HG02970 (cell line): ENCODE measurements around the gene VPS54.
"Not testable (repeated sequence)": the region's sequence is repeated elsewhere in the genome, so short reads cannot be mapped to it uniquely, and the experiment has no call there.

Experiments used
- ATAC-seq: cut with Tn5 transposase; IDR thresholded peaks from one replicate; pipeline ENCODE4 v1.9.1; 2021; ENCODE audit warnings: mild to moderate bottlenecking, moderate library complexity, moderate number of reproducible peaks; ENCODE audit not compliant: unreplicated experiment, low FRiP score

The VPS54 gene

DNA sequence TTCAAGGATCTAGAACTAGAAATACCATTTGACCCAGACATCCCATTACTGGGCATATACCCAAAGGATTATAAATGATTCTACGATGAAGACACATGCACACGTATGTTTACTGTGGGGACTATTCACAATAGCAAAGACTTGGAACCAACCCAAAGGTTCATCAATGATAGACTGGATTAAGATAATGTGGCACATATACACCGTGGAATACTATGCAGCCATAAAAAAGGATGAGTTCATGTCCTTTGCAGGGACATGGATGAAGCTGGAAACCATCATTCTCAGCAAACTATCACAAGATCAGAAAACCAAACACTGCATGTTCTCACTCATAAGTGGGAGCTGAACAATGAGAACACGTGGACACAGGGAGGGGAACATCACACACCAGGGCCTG lies 87.1 kb downstream of the VPS54 start:
- not testable (repeated sequence) for ATAC-seq

DNA sequence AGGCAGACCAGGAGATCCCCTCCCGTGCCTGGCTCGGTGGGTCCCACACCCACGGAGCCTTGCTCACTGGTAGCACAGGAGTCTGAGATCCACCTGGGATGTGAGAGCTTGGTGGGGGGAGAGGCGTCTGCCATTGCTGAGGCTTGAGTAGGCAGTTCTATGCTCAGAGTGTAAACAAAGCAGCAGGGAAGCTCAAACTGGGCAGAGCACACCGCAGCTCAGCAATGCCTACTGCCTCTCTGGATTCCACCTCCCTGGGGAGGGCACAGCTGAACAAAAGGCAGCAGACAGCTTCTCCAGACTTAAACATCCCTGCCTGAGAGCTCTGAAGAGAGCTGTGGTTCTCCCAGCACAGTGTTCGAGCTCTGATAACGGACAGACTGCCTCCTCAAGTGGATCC lies 92.4 kb downstream of the VPS54 start:
- no peak for ATAC-seq

DNA sequence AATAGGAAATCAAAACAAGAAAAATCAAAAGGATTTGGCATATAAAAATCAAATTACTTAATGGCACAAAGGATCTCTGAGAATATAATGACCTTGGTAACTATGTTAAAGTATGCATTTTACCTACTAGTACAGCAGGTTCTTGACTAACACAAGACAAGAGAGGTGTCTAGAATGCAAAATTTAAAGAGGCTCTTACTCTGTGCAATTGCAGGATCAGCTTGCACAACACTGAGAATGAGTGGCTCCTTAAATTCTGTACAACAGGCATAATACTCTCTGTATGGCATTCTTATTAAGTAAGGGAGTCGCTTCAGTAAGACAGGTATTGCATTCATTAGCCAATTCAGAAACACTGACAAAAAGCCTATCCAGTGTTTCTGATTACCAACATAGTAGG lies 104.9 kb downstream of the VPS54 start:
- no peak for ATAC-seq

DNA sequence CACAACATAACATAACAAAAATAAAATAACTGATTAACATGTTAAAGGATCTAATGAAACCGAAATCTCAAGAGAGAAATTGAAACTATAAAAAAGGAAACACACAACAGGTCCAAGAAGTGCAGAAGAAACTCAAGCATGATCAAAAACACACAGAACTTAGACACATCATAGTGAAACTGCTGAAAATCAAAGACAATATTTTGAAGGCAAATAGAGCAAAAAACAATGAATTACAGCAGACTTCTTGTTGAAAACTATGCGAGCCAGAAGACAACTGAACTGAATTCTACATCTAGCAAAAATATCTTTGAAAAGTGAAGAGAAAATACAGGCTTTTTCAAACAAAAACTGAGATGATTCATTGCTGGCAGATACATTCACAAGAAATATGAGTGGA lies 116.2 kb downstream of the VPS54 start:
- ATAC-seq, result no peak

DNA sequence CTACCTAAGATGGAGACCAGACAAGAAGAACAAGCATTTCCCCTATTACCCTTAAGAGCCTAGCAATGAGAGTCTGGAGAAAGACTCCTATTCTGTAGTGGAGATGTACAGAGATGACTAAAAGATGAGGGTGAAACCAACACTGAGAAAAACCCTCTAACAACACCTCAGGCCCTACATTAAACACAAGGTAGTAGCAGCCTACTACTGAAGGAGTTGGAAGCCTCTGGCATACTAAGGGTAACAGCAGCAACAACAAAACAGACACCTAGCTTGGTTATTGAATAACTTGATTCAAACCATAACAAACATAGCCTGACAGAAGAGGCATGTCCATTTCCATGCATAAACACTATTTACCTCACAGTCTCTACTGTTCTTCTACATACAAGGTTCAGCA lies 117.1 kb downstream of the VPS54 start:
- no peak for ATAC-seq

DNA sequence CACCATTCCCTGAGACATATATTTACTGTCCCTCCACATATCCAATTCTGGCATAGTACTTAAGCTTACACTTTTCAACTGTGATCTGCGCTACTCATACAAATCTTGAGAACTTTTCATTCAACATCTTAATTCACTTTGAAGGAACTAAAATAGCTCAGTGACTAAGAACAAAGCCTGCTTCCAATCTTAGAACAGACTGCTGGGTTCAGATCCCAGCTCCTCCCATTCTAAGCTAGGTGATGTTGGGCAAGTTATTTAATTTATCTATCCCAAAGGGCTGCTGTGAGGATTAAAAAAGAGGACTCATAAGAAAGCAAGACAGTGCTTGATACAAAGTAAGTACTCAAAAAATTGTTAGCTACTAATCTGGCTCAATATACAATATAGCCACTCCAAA lies 119.6 kb downstream of the VPS54 start:
- ATAC-seq, result no peak

DNA sequence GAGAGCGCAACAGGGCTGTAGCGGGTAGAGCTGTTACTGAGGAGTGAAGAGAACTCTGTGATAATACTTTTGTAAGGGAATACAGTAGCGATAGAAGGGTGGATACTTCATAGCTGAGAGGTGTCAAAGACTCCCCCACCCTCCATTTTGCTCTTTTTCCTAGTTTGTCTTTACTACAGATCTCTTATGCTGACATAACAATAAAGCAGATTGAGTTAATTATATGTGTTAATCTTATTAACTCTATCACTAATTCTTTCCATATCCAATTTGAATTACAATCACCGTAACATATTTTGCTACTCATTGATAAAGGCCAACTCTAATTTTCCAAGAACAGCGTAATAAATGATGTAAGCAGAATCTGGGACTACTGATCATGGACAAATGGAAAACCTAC lies 120.4 kb downstream of the VPS54 start:
- no peak for ATAC-seq

DNA sequence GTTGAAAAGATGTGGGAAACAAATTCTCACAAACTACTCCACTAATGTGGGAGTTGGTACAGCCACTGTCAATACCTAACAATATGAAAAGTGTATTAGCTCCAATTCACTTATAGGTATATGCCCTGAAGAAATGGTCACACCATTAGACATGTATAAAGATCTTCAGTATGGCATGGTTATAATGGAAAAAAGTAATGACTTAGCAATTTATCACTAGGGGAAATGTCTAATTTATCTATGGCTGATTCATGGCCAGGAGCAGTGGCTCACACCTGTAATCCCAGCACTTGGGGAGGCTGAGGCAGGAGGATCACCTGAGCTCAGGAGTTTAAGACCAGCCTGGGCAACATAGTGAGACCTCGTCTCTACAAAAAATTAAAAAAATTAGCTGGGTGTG lies 125.1 kb downstream of the VPS54 start:
- no peak for ATAC-seq

DNA sequence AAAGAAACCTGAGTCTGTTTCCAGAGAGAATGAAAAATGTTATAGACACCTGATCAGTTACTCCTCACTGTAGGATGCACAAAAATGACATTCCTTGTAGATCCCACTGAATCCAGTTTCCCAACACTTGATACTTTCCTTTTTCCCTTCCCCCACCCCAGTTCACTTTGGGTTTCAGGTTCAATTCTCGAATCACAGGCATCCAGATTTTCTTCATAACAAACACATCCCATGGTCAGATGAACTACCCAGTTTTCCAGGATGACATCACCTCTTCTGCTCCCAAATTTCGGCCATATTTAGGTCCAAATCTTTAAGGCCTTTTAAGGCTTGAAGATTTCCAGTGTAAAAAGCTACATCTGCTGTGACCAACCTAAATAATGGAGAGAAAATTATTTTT lies 126.1 kb downstream of the VPS54 start:
- no peak for ATAC-seq

DNA sequence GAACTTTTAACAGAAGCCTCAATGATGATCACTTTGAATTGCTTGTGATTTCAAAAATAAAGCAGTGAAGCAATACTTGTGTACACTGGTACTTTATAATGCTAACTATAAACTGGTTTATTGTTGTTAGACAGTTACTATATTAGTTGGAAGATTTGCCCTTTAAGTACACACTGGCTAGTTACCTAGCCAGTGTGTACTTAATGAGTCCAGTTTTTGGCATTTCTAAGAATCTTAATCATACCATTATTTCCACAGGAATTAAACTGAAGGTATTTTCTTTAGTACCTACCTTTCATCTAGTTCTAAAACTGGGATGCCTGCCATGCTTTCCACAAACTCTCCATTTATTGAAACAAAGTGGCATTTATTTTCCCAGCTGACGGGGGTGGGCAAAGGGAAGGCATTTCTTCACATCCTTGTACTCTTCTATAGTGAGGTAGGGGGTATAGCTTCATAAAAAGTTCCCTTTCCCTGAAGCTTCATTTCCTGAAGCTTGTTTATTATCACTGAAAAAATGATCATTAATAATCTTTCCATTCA lies 127.7 kb downstream of the VPS54 start:
- no peak for ATAC-seq

DNA sequence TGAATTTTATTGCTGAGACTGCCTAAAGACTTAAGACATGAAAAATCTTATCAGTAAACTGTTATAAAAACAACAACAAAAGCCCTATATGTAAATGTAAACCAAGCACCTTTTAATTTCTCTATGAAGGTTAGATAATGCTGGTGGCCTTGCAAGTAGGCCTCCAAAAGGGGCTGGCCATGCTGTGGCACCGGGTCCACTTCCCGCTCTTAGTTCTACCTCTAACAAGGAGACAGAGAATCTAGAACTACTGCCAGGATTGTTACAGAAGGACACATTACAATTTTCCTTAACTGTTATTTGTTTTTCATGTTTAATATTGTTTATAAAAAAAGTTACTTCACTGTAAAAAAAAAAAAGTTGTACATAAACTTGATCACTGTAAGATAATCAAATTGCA lies 128.6 kb downstream of the VPS54 start:
- no peak for ATAC-seq

DNA sequence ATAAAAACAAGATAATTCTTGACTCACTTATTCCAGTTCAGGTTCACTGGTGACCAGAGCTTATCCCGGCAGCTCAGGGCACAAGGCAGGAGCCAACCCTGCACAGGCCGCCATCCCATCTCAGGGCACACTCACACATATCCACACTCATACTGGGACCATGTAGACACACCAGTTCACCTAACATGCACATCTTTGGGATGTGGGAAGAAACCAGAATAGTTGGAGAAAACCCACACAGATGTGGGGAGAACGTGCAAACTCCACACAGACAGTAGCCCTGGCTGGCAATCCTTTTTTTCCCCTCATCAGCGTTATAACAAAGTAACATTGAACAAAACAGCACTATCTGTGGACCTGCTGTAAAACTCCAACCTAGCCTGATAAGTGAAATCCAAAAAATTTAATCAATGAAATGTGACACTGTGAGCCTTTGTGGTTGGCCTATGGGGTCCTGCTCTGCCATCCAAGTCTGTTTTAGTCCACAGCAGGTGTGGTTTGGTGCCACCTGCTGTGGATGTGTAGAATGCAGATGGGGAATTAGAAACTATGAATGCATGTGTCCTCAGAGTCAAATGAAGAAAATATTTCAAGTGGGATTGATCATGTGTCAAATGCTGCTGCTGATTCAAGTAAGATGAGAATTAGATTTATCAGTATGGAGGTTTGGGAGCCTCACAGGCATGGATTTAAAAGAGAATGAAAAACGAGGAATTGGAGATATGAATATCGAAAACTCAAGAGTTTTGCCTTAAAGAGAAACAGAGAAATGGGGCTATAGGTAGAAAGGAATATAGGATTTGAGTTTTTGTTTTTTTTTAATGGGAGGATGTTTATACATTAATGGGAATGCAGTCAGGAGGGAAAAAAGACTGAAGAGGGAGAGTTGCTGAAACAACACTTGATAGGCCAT lies 130.5 kb downstream of the VPS54 start:
- ATAC-seq, result no peak

DNA sequence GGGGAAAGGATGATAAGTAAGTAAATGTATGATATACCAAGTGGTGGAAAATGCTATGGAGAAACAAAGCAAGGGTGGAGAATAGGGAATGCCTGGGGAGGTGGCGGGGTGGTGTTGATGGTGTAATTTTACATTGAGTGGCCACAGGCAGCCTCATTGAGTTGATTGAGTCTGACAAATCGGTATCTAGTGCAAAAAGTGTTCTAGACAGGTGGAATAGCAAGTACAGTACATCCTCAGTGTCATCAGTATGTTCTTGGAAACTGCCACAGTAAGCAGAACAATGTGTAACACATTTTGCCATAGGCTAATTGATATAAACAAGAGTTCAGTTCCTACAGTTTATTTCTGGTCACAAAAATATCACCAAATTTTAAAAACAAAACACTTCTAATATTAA lies 131.2 kb downstream of the VPS54 start:
- ATAC-seq, result no peak

DNA sequence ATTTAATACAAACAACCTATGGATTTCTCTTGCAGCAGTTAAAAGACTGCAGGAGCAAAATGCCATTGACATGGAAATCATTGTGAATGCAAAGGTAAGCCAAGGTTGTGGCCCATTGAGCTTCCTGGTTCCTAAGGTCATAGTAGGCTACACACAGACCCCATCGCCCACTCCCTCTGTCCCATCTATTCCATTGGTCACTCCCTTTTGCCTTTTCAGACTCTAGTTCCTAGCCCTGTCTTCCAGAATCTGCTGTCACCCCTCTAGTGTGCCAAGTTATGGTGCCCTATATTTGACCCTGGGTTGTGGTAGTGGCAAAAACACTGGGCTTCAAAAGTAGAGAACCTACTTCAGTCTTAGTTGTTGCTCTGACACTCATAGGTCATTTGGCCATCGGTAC lies 132.8 kb downstream of the VPS54 start:
- ATAC-seq, result no peak

DNA sequence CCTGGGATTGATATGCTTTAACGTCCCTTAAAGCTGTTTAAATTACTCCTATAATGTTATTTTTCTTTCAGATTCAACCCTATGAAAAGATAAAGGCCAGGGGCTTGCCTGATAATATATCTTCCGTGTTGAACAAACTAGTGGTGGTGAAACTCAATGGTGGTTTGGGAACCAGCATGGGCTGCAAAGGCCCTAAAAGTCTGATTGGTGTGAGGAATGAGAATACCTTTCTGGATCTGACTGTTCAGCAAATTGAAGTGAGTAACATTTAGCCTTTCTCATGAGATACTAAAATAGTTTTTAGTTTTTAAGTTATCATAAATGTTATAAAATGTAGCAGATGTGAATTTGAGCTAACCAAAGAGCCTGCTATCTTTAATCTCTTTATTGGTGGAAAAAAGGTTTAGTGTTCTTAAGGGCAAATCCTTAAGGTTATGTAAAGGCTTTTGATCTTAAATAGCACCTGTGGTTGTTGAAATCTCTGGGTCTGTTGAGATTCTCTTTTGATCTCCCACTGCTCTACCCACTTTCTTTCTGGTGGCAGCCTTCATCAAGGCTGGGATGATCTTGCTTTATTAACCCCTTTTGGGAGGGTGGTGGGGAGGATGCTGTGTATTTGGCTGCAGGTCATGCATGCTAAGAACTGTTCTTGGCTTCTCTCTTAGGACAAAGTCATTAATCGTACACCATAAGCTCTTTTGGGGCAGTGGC lies 136.7 kb downstream of the VPS54 start:
- ATAC-seq, result no peak

DNA sequence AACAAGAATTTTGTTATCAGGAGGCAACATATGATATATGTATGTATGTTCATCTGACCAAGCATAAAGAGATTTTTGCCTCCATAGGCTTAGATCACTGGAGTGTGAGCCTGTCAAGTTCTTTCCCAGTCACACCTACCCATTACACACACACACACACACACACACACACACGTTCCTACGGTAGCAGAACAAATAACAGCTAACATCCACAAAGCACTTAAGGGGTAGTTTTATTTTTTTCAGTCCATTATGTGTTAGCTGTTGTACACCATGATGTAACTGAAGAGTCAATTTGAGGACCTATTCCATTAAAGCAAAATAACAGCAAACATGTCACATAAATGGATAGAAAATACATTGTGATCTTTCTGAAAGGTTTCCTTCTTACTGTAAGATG lies 138.0 kb downstream of the VPS54 start:
- no peak for ATAC-seq

DNA sequence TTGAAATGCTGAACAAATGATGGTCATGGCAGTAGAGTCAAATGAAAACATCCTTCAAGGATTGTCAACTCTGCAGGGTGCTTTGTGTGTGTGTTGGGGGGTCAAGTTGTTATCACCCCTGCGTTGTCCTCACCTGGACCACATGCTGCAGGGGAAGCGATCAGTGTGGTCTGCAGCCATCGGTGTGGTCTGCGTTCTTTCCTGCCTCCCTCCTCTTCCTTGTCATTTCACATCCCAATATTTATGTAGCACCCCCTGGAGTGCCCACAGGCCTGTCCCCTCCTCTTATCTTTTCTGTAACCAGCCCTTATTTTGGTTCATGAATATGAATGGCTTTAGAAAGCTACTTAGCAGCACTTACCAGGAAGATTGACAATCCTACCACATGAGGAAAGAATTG lies 138.6 kb downstream of the VPS54 start:
- no peak for ATAC-seq

DNA sequence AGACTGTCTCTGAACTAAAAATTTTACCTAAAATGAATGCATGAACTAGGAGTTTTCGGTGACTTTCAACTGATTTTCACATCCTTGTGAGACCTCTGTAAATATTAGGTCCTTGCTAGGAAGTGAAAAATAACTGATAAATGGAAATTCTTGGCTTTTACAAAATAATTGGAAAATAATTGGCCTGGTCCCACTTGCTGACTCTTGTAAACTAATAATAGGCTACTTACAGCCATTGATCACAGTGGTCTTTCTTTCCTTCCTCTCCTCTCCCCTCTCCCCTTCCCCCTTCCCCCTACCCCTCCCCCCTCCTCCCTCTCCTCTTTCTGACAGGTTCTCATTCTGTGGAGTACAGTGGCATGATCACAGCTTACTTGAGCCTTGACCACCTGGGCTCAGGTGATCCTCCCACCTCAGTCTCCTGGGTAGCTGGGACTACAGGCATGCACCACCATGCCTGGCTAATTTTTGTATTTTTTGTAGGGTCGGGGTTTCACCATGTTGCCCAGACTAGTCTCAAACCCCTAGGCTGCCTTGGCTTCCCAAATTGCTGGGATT lies 139.3 kb downstream of the VPS54 start:
- ATAC-seq, result no peak

DNA sequence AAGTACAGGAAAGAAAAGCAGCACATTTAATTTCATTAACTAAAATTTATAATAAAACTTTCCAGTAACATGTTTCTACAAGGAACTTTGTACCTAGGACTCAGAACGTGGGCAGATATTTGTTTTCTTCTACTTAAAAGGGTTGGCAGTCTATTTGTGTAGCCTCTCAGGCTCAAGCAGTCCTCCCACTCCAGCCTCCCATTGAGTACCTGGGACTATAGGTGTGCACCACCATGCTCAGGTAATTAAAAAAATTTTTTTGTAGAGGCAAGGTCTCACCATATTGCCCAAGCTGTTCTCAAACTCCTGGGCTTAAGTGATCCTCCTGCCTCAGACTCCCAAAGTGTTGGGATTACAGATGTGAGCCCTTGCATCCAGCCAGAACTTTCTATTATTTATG lies 140.7 kb downstream of the VPS54 start:
- no peak for ATAC-seq

DNA sequence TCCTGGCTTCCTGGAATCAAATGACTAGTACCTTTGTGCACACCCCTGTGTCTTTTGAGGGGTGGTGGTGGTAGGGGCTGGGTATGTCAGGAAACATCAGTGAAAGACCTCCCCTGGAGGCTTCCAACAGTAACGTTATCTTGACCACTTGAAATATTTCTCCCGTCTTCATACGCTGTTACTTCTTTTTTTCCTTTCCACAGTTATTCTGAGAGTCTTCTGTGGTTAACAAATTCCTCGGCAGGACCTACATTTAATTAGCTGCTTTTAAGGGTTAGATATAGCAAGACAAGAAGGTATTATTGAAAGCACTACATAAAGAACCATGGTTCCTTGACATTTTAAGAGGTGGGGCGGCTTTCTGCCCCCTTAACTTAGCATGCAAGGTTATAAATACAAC lies 142.9 kb downstream of the VPS54 start:
- no peak for ATAC-seq

DNA sequence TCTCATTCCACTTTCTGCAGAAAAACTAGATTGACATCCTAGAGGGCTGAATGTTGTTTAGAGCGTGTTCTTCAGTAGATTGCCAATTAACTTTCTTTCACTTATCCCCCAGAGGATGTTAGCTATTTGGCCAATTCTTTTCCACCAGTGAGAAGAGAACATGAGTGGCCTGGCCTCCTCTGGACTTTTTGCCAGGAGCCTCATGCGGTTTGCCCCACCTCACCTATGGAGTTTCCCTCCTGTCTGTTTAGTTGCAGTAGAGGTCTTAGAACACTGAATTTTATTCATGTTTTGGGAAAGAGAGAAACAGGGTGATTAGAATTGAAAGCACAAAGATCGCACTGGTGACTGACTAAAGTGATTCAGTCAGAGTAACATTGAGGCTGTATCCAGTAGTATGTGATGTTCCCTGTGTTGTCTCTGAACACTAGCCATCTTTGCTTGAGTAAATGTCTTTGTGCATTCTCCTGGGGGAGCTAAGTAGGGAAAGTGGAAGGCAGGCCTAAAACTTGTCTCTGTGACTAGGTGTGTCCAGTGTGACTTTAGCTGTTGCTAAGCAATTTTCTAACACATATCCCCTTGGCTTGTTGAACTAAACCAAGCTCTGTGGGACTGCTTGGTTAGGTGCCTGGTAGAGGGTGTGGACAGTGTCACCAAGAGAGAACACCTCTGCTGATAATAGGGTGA lies 143.5 kb downstream of the VPS54 start:
- ATAC-seq, result no peak
